Body of pancreas (tissue), 4 donors: ENCODE data around the gene EIF2AK3. TPM values are rescaled to one million over a fixed set of nuclear protein-coding genes. Genes with fewer than 3 reads are reported as not detected.

Experiments
- ATAC-seq: fragments of 150-250 bp; one replicate; pipeline ENCODE4 v1.9.1; 2016
- DNase-seq, 4 donors: peaks; one replicate each; pipeline ENCODE4 v3.0.0-alpha.2; 2019
- H3K27ac ChIP-seq, 4 donors: fragments of 200-600 bp; sonication (generic); 1 replicate in 3 of 4; 2 replicates in 1 of 4; pipeline versions ENCODE4 v1.5.1 to v1.6.1; 2016 to 2019; ENCODE audit warnings: mild to moderate bottlenecking in 1 of 4, mixed read lengths in 1 of 4, moderate library complexity in 1 of 4
- H3K27me3 ChIP-seq, 2 donors: fragments of 200-600 bp; sonication (generic); one replicate each; pipeline ENCODE4 v1.6.0; 2016; ENCODE audit warnings: mild to moderate bottlenecking in 1 of 2
- H3K36me3 ChIP-seq, 2 donors: fragments of 200-600 bp; sonication (generic); replicated peaks in 1 of 2; 2 replicates each; pipeline ENCODE4 v1.5.1; 2016; ENCODE audit warnings: low read depth in 2 of 2; ENCODE audit not compliant: insufficient read depth in 1 of 2
- H3K4me1 ChIP-seq: fragments of 200-600 bp; sonication (generic); one replicate; pipeline ENCODE4 v1.6.0; 2016
- H3K4me3 ChIP-seq, 2 donors: fragments of 200-600 bp; sonication (generic); 1 replicate in 1 of 2; 2 replicates in 1 of 2; pipeline ENCODE4 v1.5.1; 2016 to 2019
- H3K9me3 ChIP-seq, 3 donors: fragments of 200-600 bp; sonication (generic); 1 replicate in 2 of 3; 2 replicates in 1 of 3; pipeline ENCODE4 v1.5.1; 2016
- POLR2A ChIP-seq, 3 donors: fragments of 450-650 bp; IDR thresholded peaks; one replicate each; pipeline ENCODE4 v1.6.1; 2016; ENCODE audit warnings: antibody characterized with exemption in 3 of 3, mild to moderate bottlenecking in 2 of 3
- WGBS, 2 donors: methylation state at CpG; one replicate each; pipeline ENCODE4 v1.1.5; 2017; 5-methylcytosine and 5-hydroxymethylcytosine counted together
- intact Hi-C: fragments of 100-400 bp; cut with DNase I; formaldehyde crosslinking; loops from one replicate; pipeline ENCODE4 v1.15.1; 2023
- total RNA-seq, 2 donors: library from RNA; depleted of rRNA; stranded (reverse); fragments of >200 nt; gene quantifications; one replicate each; pipeline ENCODE4 v1.1.0, GENCODE V29; 2016
- TF ChIP-seq, protein P1 (sequence below), 7 experiments: fragments of 450-650 bp in 4 of 7; fragments of 200-600 bp in 3 of 7; sonication (generic) in 3 of 7; IDR thresholded peaks; one replicate each; pipeline ENCODE4 v1.5.1; 2016 to 2019; ENCODE audit warnings: antibody characterized with exemption in 7 of 7

The EIF2AK3 gene
- total RNA-seq, 2 donors from 2014 or later, result 42.5 to 43.6 TPM

- Histone ChIP-seq H3K36me3 (no peaks in the 10 kb centered on the region), H3K4me3 (no peak overlapping the region), H3K9me3 (no peaks in the 10 kb centered on the region), H3K27ac (no peak overlapping the region), H3K27me3 (no peaks in the 10 kb centered on the region), H3K4me1 (no peaks in the 10 kb centered on the region)
- ATAC-seq (no peak), DNase-seq (no peak)
- TF ChIP-seq, protein P1, sequence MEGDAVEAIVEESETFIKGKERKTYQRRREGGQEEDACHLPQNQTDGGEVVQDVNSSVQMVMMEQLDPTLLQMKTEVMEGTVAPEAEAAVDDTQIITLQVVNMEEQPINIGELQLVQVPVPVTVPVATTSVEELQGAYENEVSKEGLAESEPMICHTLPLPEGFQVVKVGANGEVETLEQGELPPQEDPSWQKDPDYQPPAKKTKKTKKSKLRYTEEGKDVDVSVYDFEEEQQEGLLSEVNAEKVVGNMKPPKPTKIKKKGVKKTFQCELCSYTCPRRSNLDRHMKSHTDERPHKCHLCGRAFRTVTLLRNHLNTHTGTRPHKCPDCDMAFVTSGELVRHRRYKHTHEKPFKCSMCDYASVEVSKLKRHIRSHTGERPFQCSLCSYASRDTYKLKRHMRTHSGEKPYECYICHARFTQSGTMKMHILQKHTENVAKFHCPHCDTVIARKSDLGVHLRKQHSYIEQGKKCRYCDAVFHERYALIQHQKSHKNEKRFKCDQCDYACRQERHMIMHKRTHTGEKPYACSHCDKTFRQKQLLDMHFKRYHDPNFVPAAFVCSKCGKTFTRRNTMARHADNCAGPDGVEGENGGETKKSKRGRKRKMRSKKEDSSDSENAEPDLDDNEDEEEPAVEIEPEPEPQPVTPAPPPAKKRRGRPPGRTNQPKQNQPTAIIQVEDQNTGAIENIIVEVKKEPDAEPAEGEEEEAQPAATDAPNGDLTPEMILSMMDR (IDR thresholded peaks at IDR 0.05), result no peak
- no peak for TF ChIP-seq POLR2A (IDR thresholded peaks at IDR 0.05)
- WGBS, 2 donors, result 51 to 66% methylated on average over 6 of the region's 6 CpGs
- intact Hi-C loops, result no loop called here
Measured at GRCh38 chr2:88537640-88538039, 89.6 kb downstream of the EIF2AK3 start.

GRCh38 chr2:88530081-88530480, 97.2 kb downstream of the EIF2AK3 start:
- Histone ChIP-seq H3K4me1 (no peaks in the 10 kb centered on the region), H3K36me3 (no peaks in the 10 kb centered on the region), H3K27ac (no peak overlapping the region), H3K27me3 (no peaks in the 10 kb centered on the region), H3K9me3 (no peaks in the 10 kb centered on the region), H3K4me3 (no peak overlapping the region)
- DNase-seq, result no peak
- no peak for ATAC-seq
- TF ChIP-seq, protein P1 (IDR thresholded peaks at IDR 0.05), result no peak
- no peak for TF ChIP-seq POLR2A (IDR thresholded peaks at IDR 0.05)
- WGBS, 2 donors, result 89 to 90% methylated on average over 4 of the region's 4 CpGs
- intact Hi-C loops, result no loop called here

GRCh38 chr2:88521445-88522073, 105.7 kb downstream of the EIF2AK3 start:
- H3K4me3 ChIP-seq, result no peak overlapping the region
- intact Hi-C loops, result no loop called here
- no peaks in the 10 kb centered on the region for H3K9me3 ChIP-seq
- H3K27ac ChIP-seq, result no peak overlapping the region
- H3K36me3 ChIP-seq, result no peaks in the 10 kb centered on the region
- TF ChIP-seq, protein P1 (IDR thresholded peaks at IDR 0.05), result no peak
- no peak for TF ChIP-seq POLR2A (IDR thresholded peaks at IDR 0.05)
- no peaks in the 10 kb centered on the region for H3K27me3 ChIP-seq
- 79 to 85% methylated on average over 2 of the region's 2 CpGs for WGBS, 2 donors
- H3K4me1 ChIP-seq, result no peaks in the 10 kb centered on the region
- no peak for ATAC-seq
- DNase-seq, result no peak

GRCh38 chr2:88517759-88518201, 109.5 kb downstream of the EIF2AK3 start:
- intact Hi-C loops, result no loop called here
- Histone ChIP-seq H3K27ac (no peak overlapping the region), H3K4me1 (no peaks in the 10 kb centered on the region), H3K9me3 (no peaks in the 10 kb centered on the region), H3K27me3 (no peaks in the 10 kb centered on the region), H3K4me3 (no peak overlapping the region), H3K36me3 (no peaks in the 10 kb centered on the region)
- no peak for ATAC-seq
- 61 to 62% methylated on average over 6 of the region's 6 CpGs for whole genome bisulfite sequencing, 2 donors
- DNase-seq, result no peak
- no peak for TF ChIP-seq POLR2A (IDR thresholded peaks at IDR 0.05)
- TF ChIP-seq, protein P1 (IDR thresholded peaks at IDR 0.05), result no peak

Other genes starting within 250 kb of the EIF2AK3 start
- not detected for gene FOXI3, start 174.8 kb downstream of the EIF2AK3 start, total RNA-seq
- 10 to 100 TPM; 10.9 to 18.5 TPM for gene RPIA, start 64.2 kb upstream of the EIF2AK3 start, total RNA-seq